Tibial artery (tissue), 4 donors: Measurements from ENCODE around the gene SPATS1.

Experiments
- DNase-seq, 2 donors: peaks; one replicate each; pipeline ENCODE4 v3.0.0-alpha.2; 2019
- H3K27ac ChIP-seq, 2 donors: fragments of 200-600 bp; sonication (generic) in 1 of 2; 1 replicate in 1 of 2; 2 replicates in 1 of 2; pipeline ENCODE4 v1.5.1; 2018 to 2019; ENCODE audit warnings: mild to moderate bottlenecking in 1 of 2
- H3K27me3 ChIP-seq, 2 donors: fragments of 200-600 bp; sonication (generic) in 1 of 2; one replicate each; pipeline versions ENCODE4 v1.5.1 to v1.6.0; 2016 to 2019
- H3K36me3 ChIP-seq, 3 donors: fragments of 200-600 bp; sonication (generic) in 2 of 3; one replicate each; pipeline ENCODE4 v1.5.1; 2016 to 2019; ENCODE audit warnings: mild to moderate bottlenecking in 2 of 3
- H3K4me1 ChIP-seq, 4 donors: fragments of 200-600 bp; sonication (generic) in 2 of 4; 1 replicate in 3 of 4; 2 replicates in 1 of 4; pipeline ENCODE4 v1.5.1; 2016 to 2019
- H3K4me3 ChIP-seq, 2 donors: fragments of 200-600 bp; sonication (generic) in 1 of 2; 1 replicate in 1 of 2; 2 replicates in 1 of 2; pipeline ENCODE4 v1.5.1; 2018 to 2019; ENCODE audit warnings: mild to moderate bottlenecking in 2 of 2
- H3K9me3 ChIP-seq, 3 donors: fragments of 200-600 bp; sonication (generic) in 1 of 3; one replicate each; pipeline ENCODE4 v1.5.1; 2016 to 2019
- CTCF ChIP-seq, 2 experiments: fragments of 200-600 bp in 1 of 2; fragments of 450-650 bp in 1 of 2; IDR thresholded peaks; one replicate each; pipeline ENCODE4 v1.5.1; 2017 to 2019; ENCODE audit warnings: antibody characterized with exemption in 2 of 2, mild to moderate bottlenecking in 1 of 2, moderate library complexity in 1 of 2
- intact Hi-C: fragments of 100-400 bp; cut with DNase I; formaldehyde crosslinking; loops from one replicate; pipeline ENCODE4 v1.15.0; 2023; ENCODE audit warnings: low total_unique reads

Gene SPATS1

DNA sequence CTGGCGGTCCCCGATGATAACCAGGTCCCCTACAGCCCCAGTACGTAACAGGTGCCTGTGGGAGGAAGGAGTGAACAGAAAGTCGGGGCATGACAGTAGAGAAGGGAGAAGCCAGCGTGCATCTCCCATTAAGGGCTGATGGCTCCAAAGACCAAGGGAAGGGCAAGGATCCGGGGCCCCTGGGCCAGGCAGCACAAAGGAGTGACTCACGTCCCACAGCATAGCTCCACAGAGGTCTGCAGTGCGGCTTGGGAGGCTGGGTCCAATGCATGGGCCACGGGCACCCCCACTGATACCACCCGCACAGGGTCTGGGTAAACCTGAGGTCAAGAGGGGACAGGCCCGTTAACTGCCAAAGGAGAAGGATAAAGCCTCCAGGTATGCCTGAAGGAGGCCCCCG, 39.6 kb upstream of the SPATS1 start:
- Histone ChIP-seq H3K4me1 (peaks cover 0 to 4% (median 2%) of the 10 kb centered on the region in 4 donors), H3K27me3 (peaks cover 0 to 7% of the 10 kb centered on the region in 2 donors), H3K9me3 (no peaks in the 10 kb centered on the region), H3K27ac (no peak overlapping the region), H3K36me3 (peaks cover 40 to 78% (median 75%) of the 10 kb centered on the region in 3 donors), H3K4me3 (no peak overlapping the region)
- peak in 1 of 2 donors; percentile 59 for DNase-seq
- intact Hi-C loops: no loop called here
- TF ChIP-seq CTCF (IDR thresholded peaks at IDR 0.05): no peak

- intact Hi-C loops: no loop called here
- DNase-seq: peak in 1 of 2 donors; percentile 38
- Histone ChIP-seq H3K27me3 (no peaks in the 10 kb centered on the region), H3K4me3 (no peak overlapping the region), H3K9me3 (no peaks in the 10 kb centered on the region), H3K4me1 (no peaks in the 10 kb centered on the region), H3K36me3 (peaks cover 40 to 88% (median 85%) of the 10 kb centered on the region in 3 donors), H3K27ac (no peak overlapping the region)
- TF ChIP-seq CTCF (IDR thresholded peaks at IDR 0.05): no peak
Measured at GRCh38 chr6:44303842-44304241, 38.6 kb upstream of the SPATS1 start.

DNA sequence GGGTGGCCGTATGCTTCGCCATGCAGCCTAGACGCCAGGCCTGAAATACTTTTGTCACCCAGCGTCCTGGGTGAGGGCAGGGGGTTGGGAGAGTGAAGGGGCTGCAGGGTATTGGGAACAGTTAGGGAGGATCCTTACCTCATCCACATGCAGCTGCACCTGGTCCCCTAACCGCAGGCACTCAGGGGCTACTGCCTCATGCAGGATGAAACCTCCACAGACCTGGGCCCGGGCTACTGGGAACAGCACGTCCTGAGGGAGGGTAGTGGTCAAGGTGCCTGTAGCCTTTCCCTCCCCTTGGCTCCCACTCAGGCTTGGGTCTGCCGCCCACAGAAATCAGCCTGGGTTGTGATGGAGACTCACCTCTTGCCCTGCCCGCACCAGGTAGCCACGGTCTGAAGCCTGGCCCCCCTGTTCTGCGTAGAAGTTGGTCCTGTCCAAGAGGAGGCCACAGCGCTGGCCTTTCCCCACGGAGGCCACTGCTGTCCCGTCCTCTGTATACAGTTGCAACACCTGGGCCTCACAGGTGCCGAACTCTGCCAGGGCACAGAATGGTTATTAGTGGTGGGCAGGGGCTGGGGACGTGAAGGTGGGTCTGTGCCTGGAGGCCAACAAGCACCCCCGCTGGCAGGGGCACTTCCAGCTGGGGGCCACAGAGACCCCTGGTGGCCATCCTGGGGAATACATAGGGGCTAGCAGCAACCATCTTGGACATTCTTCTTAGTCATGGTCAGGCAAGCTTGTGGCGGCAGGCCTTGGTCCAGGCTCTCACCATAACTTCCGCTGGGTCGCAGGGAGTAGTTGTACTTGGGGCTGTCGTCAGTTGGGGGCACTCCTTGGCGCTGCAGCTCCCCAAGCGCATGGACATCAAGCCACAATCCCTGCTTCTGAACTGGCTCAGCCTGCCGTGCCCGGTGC, 37.9 kb upstream of the SPATS1 start:
- Histone ChIP-seq H3K4me3 (no peak overlapping the region), H3K9me3 (no peaks in the 10 kb centered on the region), H3K27ac (no peak overlapping the region), H3K27me3 (no peaks in the 10 kb centered on the region), H3K36me3 (peaks cover 40 to 95% (median 88%) of the 10 kb centered on the region in 3 donors), H3K4me1 (no peaks in the 10 kb centered on the region)
- TF ChIP-seq CTCF (IDR thresholded peaks at IDR 0.05): peak; percentile 60 to 72
- peak in 1 of 2 donors; percentile 63 for DNase-seq
- intact Hi-C loops: no loop called here

- H3K4me1 ChIP-seq: no peaks in the 10 kb centered on the region
- H3K27ac ChIP-seq: no peak overlapping the region
- H3K4me3 ChIP-seq: no peak overlapping the region
- no peaks in the 10 kb centered on the region for H3K9me3 ChIP-seq
- intact Hi-C loops: no loop called here
- peak in 1 of 2 donors; percentile 49 for DNase-seq
- no peak for TF ChIP-seq CTCF (IDR thresholded peaks at IDR 0.05)
- no peaks in the 10 kb centered on the region for H3K27me3 ChIP-seq
- peaks cover 40 to 100% (median 93%) of the 10 kb centered on the region in 3 donors for H3K36me3 ChIP-seq
Measured at GRCh38 chr6:44305200-44305725, 37.2 kb upstream of the SPATS1 start.

GRCh38 chr6:44306710-44307109, 35.7 kb upstream of the SPATS1 start:
- TF ChIP-seq CTCF (IDR thresholded peaks at IDR 0.05): no peak

More at GRCh38 chr6:44306710-44307109, 35.7 kb upstream of the SPATS1 start:
- intact Hi-C loops: no loop called here
- H3K36me3 ChIP-seq: peaks cover 36 to 100% (median 90%) of the 10 kb centered on the region in 3 donors
- no peak overlapping the region for H3K27ac ChIP-seq
- no peak for DNase-seq
- H3K9me3 ChIP-seq: no peaks in the 10 kb centered on the region
- H3K4me1 ChIP-seq: peaks cover 0 to 1% (median 0%) of the 10 kb centered on the region in 4 donors
- no peaks in the 10 kb centered on the region for H3K27me3 ChIP-seq
- H3K4me3 ChIP-seq: no peak overlapping the region
